Small intestine (tissue), 7 donors: ENCODE results near the gene NDUFA3. TPM values are rescaled to one million over a fixed set of nuclear protein-coding genes. Genes with fewer than 3 reads are reported as not detected.
"Not testable (repeated sequence)": the region's sequence is repeated elsewhere in the genome, so short reads cannot be mapped to it uniquely, and the experiment has no call there.

Experiments
- DNase-seq, 2 donors: peaks; one replicate each; pipeline versions ENCODE4 v3.0.0 to v3.0.0-alpha.2; 2013
- FAIRE-seq: peaks from 2 replicates; lab custom pipeline; 2012; peaks lifted over from hg19 to GRCh38; lab: Jason Lieb, UNC
- H3K27ac ChIP-seq, 3 donors: one replicate each; pipeline ENCODE4 v1.5.1; 2013; ENCODE audit warnings: low read length in 2 of 3, mild to moderate bottlenecking in 2 of 3, control low read depth in 1 of 3, inconsistent platforms in 1 of 3, low read depth in 1 of 3, moderate library complexity in 1 of 3
- H3K27me3 ChIP-seq, 3 donors: one replicate each; pipeline ENCODE4 v1.6.1; 2013; ENCODE audit warnings: low read length in 3 of 3, inconsistent platforms in 1 of 3; ENCODE audit not compliant: control insufficient read depth in 3 of 3, insufficient read depth in 3 of 3
- H3K36me3 ChIP-seq, 3 donors: one replicate each; pipeline ENCODE4 v1.6.1; 2013; ENCODE audit warnings: low read length in 3 of 3, inconsistent platforms in 1 of 3, low read depth in 1 of 3, mild to moderate bottlenecking in 1 of 3, moderate library complexity in 1 of 3; ENCODE audit not compliant: control insufficient read depth in 3 of 3, insufficient read depth in 2 of 3
- H3K4me1 ChIP-seq, 3 donors: one replicate each; pipeline ENCODE4 v1.6.1; 2013; ENCODE audit warnings: low read length in 2 of 3, inconsistent platforms in 1 of 3, low read depth in 1 of 3, mild to moderate bottlenecking in 1 of 3, moderate library complexity in 1 of 3; ENCODE audit not compliant: control insufficient read depth in 3 of 3, insufficient read depth in 2 of 3
- H3K4me3 ChIP-seq, 3 donors: one replicate each; pipeline ENCODE4 v1.5.1; 2013; ENCODE audit warnings: low read length in 3 of 3, control low read depth in 1 of 3, inconsistent platforms in 1 of 3, low read depth in 1 of 3, mild to moderate bottlenecking in 1 of 3, moderate library complexity in 1 of 3
- H3K9me3 ChIP-seq, 2 donors: one replicate each; pipeline ENCODE4 v1.6.1; 2013; ENCODE audit warnings: low read depth in 1 of 2, low read length in 1 of 2; ENCODE audit not compliant: control insufficient read depth in 2 of 2, insufficient read depth in 1 of 2
- WGBS, 3 donors: extraction: QIAGEN DNeasy Blood & Tissue Kit; methylation state at CpG; one replicate each; pipeline ENCODE4 v1.1.7; 2013; 5-methylcytosine and 5-hydroxymethylcytosine counted together
- polyA plus RNA-seq, 4 donors: library from polyadenylated mRNA; stranded (reverse) in 3 of 4; unstranded in 1 of 4; fragments of 200-250 nt in 3 of 4; fragments of 120-200 nt in 1 of 4; gene quantifications; one replicate each; pipeline versions ENCODE4 v1.2.1 to v1.2.3, GENCODE V29; 2013
- donor health status: healthy with polysubstance abuse.
- donor health status: control.
- donor health status: control.
- donor health status: Bipolar disorder and iron deficiency.
- donor health status: healthy.

The NDUFA3 gene
- polyA plus RNA-seq, 4 donors = 130 to 409 (median 211) TPM

DNA sequence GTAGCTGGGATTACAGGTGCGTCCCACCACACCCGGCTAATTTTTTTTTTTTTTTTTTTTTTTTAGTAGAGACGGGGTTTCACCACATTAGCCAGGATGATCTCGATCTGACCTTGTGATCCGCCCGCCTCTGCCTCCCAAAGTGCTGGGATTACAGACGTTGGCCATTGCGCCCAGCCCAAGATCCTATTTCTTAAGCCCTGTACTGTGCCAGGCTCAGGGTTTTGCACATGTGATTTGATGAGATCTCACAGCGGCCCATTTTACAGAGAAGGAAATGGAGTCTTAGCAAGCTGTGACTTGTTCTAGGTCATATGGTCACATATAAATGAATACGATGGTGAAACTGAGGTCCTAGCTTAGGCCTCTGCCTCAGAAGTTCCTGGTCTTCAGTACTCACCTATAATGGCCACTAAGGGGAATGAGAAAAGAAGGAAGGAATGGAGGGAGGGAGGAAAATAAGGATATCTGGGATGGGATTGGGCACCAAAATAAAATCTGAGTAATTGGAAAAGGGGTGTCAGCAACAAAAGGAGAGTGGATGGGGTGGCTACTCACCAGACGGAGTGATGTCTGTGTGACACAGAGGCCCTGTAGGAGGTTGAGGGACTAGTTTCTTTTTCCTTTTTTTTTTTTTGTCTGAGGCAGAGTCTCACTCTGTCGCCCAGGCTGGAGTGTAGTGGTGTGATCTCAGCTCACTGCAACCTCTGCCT lies 3.3 kb upstream of the NDUFA3 start:
- peaks cover 0 to 25% (median 8%) of the 10 kb centered on the region in 3 donors for H3K27me3 ChIP-seq
- H3K36me3 ChIP-seq = peaks cover 0 to 1% (median 0%) of the 10 kb centered on the region in 3 donors
- FAIRE-seq (no peak), DNase-seq (no peak)
- H3K27ac ChIP-seq = no peak overlapping the region
- no peaks in the 10 kb centered on the region for H3K9me3 ChIP-seq
- peaks cover 0 to 2% (median 0%) of the 10 kb centered on the region in 3 donors for H3K4me1 ChIP-seq
- no peak overlapping the region for H3K4me3 ChIP-seq
- WGBS, 3 donors = 80 to 86% (median 82%) methylated on average over 9 to 12 of the region's 12 CpGs

DNA sequence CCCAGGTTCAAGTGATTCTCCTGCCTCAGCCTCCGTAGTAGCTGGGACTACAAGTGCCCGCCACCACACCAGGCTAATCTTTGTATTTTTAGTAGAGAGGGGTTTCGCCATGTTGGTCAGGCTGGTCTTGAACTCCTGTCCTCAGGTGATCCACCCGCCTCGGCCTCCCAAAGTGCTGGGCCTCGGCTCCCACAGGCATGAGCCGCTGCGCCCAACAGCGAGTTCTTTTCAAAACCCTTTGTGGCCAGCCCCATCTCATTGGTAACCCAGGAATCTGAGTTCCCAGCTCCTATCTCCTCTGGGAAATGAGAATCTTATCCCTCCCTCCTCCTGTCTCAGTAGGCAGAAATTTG lies 2.8 kb upstream of the NDUFA3 start:
- H3K4me1 ChIP-seq, H3K9me3 ChIP-seq, DNase-seq: not testable (repeated sequence)

DNA sequence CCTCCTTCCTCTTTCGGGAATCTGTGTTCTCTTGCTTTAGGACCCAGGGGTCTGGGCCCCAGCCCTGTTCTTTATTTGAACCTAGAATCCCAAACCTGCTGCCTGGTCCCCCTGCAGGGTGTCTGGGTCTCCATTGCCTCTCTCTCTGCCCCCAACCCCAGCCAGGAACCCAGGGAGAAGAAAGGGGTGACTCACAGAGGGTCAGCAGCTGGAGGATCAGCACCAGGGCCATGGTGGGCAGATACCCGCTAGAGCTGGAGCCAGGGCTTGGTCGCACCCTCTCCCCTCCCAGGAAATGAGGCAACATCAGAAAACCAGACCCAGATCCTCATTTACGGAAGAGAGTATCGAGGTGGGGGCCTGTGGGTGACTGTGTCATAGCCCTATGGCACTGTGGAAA lies 2.1 kb upstream of the NDUFA3 start, which contains the start of gene OSCAR:
TSS of gene OSCAR (minus strand) at position 243 of the 400 bp plus-strand sequence. CDS start at position 232, 11 bp downstream.
- H3K27me3 ChIP-seq = peaks cover 0 to 12% (median 3%) of the 10 kb centered on the region in 3 donors
- DNase-seq = no peak
- H3K4me3 ChIP-seq = no peak within 1 kb of the TSS
- no peak for FAIRE-seq
- peaks cover 0 to 2% (median 0%) of the 10 kb centered on the region in 3 donors for H3K4me1 ChIP-seq
- no peak within 1 kb of the TSS for H3K27ac ChIP-seq
- no peaks in the 10 kb centered on the region for H3K9me3 ChIP-seq
- peaks cover 0 to 5% (median 0%) of the 10 kb centered on the region in 3 donors for H3K36me3 ChIP-seq
- 52 to 68% (median 62%) methylated on average over 5 of the region's 5 CpGs for WGBS, 3 donors

More for the DNA sequence above, 2.8 kb upstream of the NDUFA3 start:
- H3K36me3 ChIP-seq, H3K4me3 ChIP-seq, FAIRE-seq, H3K27ac ChIP-seq: not testable (repeated sequence)
- WGBS, 3 donors = 77 to 83% (median 78%) methylated on average over 9 of the region's 9 CpGs
- H3K27me3 ChIP-seq = peaks cover 0 to 19% (median 5%) of the 10 kb centered on the region in 3 donors

DNA sequence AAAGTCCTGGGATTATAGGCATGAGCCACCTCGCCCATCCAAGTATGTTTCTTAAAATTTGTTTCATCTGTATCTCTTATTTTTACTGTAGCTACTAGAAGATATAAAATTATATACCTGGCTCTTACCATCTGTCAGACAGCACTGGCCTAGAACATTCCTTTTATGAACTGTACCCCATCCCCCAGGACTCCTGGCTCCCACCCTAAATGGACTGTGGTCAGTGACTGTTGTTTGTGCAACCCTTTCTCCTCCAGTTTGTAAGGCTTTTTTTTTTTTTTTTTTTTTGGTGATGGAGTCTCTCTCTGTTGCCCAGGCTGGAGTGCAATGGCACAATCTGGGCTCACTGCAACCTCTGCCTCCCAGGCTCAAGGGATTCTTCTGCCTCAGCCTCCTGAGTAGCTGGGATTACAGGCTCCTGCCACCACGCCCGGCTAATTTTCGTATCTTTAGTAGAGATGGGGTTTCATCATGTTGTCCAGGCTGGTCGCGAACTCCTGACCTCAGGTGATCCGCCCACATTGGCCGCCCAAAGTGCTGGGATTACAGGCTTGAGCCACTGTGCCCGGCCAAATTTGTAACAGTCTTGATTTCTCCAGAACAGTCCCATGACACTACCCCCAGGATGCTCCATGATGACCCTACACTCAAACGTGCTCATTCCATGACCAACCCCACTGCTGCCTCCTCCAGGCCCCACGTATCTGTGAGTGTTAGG lies 2.5 kb downstream of the NDUFA3 start:
- Histone ChIP-seq H3K27me3 (no peaks in the 10 kb centered on the region), H3K4me3 (no peak overlapping the region), H3K27ac (no peak overlapping the region), H3K9me3 (no peaks in the 10 kb centered on the region), H3K4me1 (peaks cover 0 to 2% (median 0%) of the 10 kb centered on the region in 3 donors), H3K36me3 (peaks cover 4 to 49% (median 17%) of the 10 kb centered on the region in 3 donors)
- no peak for DNase-seq
- FAIRE-seq = no peak
- WGBS, 3 donors = 85 to 95% (median 91%) methylated on average over 11 of the region's 11 CpGs

DNA sequence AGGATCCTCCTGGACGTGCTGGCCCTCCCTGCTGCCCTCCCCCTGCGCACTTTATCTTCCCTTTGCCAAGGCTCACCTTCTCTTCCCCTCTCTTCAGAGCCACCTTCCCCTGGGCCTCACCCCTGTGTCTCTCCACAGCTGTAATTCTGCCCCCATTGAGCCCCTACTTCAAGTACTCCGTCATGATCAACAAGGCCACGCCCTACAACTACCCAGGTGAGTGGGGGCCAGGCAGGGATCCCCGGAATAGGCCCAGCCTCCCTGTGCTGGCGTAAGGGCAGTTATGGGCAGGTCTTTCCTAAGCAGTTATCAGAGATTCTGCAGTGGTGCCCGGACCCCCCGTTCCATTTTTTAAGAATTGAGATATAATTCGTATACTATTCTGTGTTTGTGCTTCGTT lies 3.1 kb downstream of the NDUFA3 start:
- DNase-seq (no peak), FAIRE-seq (no peak)
- Histone ChIP-seq H3K9me3 (no peaks in the 10 kb centered on the region), H3K27me3 (no peaks in the 10 kb centered on the region), H3K4me1 (peaks cover 0 to 2% (median 0%) of the 10 kb centered on the region in 3 donors), H3K36me3 (peaks cover 4 to 55% (median 17%) of the 10 kb centered on the region in 3 donors), H3K4me3 (no peak overlapping the region), H3K27ac (no peak overlapping the region)
- 87 to 93% (median 91%) methylated on average over 10 of the region's 10 CpGs for WGBS, 3 donors

DNA sequence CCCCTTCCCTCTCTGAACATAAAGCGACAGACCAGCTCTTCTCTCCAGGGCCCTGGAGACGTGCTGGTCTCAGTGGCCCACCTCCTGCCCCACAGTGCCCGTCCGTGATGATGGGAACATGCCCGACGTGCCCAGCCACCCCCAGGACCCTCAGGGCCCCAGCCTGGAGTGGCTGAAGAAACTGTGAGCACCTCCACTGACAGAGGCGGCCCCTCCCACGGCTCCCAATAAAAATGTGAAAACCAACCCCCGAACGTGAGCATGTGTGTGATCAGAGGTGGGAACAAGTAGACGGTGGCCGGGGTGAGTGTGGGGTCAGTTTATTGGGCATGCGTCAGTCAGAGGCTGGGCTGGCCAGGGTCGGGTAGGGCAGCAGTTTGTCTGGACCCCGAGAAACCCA lies 4.1 kb downstream of the NDUFA3 start:
- WGBS, 3 donors = 80 to 84% (median 84%) methylated on average over 15 of the region's 15 CpGs
- Histone ChIP-seq H3K9me3 (no peaks in the 10 kb centered on the region), H3K4me3 (no peak overlapping the region), H3K4me1 (peaks cover 0 to 2% (median 0%) of the 10 kb centered on the region in 3 donors), H3K27me3 (no peaks in the 10 kb centered on the region), H3K27ac (no peak overlapping the region), H3K36me3 (peaks cover 4 to 59% (median 17%) of the 10 kb centered on the region in 3 donors)
- no peak for DNase-seq
- FAIRE-seq = no peak

DNA sequence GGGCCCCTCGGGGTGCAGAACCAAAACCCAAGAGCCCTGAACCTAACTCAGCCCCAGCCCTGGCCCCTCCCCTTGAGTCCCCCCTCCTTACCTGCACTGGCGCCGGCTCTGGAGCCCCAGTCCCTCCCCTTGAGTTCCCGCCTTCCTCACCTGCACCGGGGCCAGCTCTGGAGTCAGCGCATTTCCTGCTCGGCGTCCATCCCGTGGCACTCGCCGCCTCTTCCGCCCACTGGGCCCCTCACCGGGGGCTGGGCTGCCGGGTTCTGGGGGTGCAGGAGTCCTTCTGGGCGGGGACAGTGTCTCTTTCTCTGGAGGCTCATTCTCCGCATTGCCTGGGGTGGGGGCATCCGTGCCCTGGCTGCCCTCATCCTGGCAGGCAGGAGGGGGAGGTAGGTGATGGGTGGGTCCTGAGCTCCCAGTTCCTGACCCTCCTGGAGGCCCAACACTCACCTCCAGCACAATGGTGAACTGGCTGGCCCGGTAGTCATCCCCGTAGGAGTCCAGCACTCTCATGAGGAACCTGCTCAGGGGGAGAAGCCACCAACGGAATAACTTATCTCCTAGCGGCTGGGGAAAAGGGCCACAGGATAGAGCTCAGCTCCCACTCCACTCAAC lies 5.3 kb downstream of the NDUFA3 start:
- no peak overlapping the region for H3K27ac ChIP-seq
- DNase-seq (no peak), FAIRE-seq (no peak)
- 76 to 83% (median 80%) methylated on average over 21 of the region's 21 CpGs for WGBS, 3 donors
- H3K4me3 ChIP-seq = no peak overlapping the region
- no peaks in the 10 kb centered on the region for H3K27me3 ChIP-seq
- peaks cover 4 to 67% (median 17%) of the 10 kb centered on the region in 3 donors for H3K36me3 ChIP-seq
- no peaks in the 10 kb centered on the region for H3K9me3 ChIP-seq
- H3K4me1 ChIP-seq = peaks cover 0 to 2% (median 0%) of the 10 kb centered on the region in 3 donors

DNA sequence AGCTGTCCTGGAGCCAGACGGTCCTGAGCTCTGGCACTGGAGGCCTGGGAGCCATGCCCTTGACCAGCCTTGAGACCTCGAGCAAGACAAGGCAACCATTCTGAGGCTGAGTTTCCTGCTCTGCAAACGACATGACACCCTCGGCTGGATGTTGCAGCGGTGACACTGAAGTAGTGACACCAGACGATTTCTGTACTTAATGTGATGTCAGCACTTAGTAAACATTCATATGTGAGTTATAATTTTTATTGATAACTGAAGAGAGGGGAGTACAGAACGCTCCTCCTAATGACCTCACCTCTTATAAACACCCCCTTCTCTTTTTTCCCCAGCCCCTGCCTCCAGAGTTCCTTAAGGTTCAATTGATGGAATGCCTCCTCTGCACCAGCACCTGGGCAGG lies 5.8 kb downstream of the NDUFA3 start:
- 74 to 84% (median 77%) methylated on average over 7 of the region's 7 CpGs for WGBS, 3 donors
- H3K27me3 ChIP-seq = no peaks in the 10 kb centered on the region
- H3K4me1 ChIP-seq = peaks cover 0 to 2% (median 0%) of the 10 kb centered on the region in 3 donors
- FAIRE-seq (no peak), DNase-seq (no peak)
- peaks cover 4 to 67% (median 17%) of the 10 kb centered on the region in 3 donors for H3K36me3 ChIP-seq
- H3K27ac ChIP-seq = no peak overlapping the region
- no peak overlapping the region for H3K4me3 ChIP-seq
- H3K9me3 ChIP-seq = no peaks in the 10 kb centered on the region
